ENCODE measurements around the gene ITGA1.

The ITGA1 gene

DNA sequence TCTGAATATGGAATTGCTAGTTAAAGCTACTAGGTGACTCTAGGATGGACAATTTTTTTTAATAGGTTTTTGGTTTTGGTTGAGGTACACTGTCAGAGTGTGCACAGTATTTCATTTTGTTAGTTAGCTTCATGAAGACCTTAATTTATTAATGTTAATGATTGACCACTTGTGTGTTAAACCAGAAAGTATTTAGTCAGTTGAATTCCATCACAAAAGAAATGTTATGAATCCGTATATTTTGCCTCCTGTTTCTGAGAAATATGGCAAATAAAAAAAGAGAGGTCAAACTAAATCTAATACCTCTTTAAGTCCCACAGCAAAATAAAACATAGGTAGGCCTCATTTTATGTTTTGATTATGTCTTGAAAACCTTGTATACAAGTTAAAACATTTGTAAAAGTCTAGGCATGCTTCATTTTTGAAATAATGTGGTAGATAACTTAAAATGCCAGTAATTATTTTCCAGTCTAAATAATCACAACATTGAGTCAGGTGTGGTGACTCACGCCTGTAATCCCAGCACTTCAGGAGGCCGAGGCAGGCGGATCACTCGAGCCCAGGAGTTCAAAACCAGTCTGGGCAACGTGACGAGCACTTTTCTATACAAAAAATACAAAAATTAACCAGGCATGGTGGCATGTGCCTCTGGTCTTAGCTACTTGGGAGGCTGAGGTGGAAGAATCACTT is 50.8 kb downstream of the ITGA1 start:
- no peaks in the 10 kb centered on the region for H3K36me3 ChIP-seq (ENCODE audit: low read depth)
- TF ChIP-seq CTCF (IDR thresholded peaks at IDR 0.05; ENCODE audit: poor library complexity, severe bottlenecking), result no peak
- ATAC-seq (ENCODE audit: low read depth) (no peak), DNase-seq (ENCODE audit: low spot score) (no peak)
- H3K9me3 ChIP-seq (ENCODE audit: severe bottlenecking), result no peaks in the 10 kb centered on the region
- H3K27me3 ChIP-seq (ENCODE audit: insufficient read depth, poor library complexity, severe bottlenecking), result no peaks in the 10 kb centered on the region
- H3K27ac ChIP-seq (ENCODE audit: poor library complexity, severe bottlenecking), result no peak overlapping the region
- H3K4me1 ChIP-seq (ENCODE audit: insufficient read depth, poor library complexity, severe bottlenecking), result peaks cover 14% of the 10 kb centered on the region
- H3K4me3 ChIP-seq (ENCODE audit: severe bottlenecking), result no peak overlapping the region

DNA sequence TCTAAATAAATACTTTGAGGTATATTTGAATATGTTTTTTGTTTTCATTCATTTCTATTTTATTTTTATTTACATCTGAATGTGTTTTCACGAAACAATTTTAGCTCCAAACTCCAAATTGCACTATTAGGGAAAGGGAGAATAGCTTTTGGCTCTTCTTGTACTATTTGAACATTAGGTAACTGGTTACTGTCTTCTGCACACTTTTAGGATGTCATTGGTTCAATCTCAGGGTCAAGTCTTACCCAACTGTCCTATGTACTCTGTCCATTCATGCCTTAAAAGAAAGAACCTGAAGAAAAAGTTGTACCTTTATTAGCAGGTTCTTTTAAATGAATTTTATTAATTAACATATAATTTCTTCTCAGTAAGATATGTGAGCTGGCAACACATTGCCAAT is 51.6 kb downstream of the ITGA1 start:
- Histone ChIP-seq H3K9me3 (ENCODE audit: severe bottlenecking) (no peaks in the 10 kb centered on the region), H3K4me1 (ENCODE audit: insufficient read depth, poor library complexity, severe bottlenecking) (peaks cover 14% of the 10 kb centered on the region), H3K27ac (ENCODE audit: poor library complexity, severe bottlenecking) (no peak overlapping the region), H3K27me3 (ENCODE audit: insufficient read depth, poor library complexity, severe bottlenecking) (no peaks in the 10 kb centered on the region), H3K4me3 (ENCODE audit: severe bottlenecking) (no peak overlapping the region), H3K36me3 (ENCODE audit: low read depth) (no peaks in the 10 kb centered on the region)
- DNase-seq (ENCODE audit: low spot score) (no peak), ATAC-seq (ENCODE audit: low read depth) (no peak)
- TF ChIP-seq CTCF (IDR thresholded peaks at IDR 0.05; ENCODE audit: poor library complexity, severe bottlenecking), result no peak

GRCh38 chr5:52840277-52841050 is 52.7 kb downstream of the ITGA1 start:
- H3K4me3 ChIP-seq (ENCODE audit: severe bottlenecking), result no peak overlapping the region
- no peak for DNase-seq (ENCODE audit: low spot score)
- H3K27ac ChIP-seq (ENCODE audit: poor library complexity, severe bottlenecking), result no peak overlapping the region

GRCh38 chr5:52841114-52841513 is 53.4 kb downstream of the ITGA1 start:
- H3K4me1 ChIP-seq (ENCODE audit: insufficient read depth, poor library complexity, severe bottlenecking), result peaks cover 22% of the 10 kb centered on the region
- ATAC-seq (ENCODE audit: low read depth), result no peak
- H3K27me3 ChIP-seq (ENCODE audit: insufficient read depth, poor library complexity, severe bottlenecking), result no peaks in the 10 kb centered on the region

More at GRCh38 chr5:52840277-52841050, 52.7 kb downstream of the ITGA1 start:
- H3K4me1 ChIP-seq (ENCODE audit: insufficient read depth, poor library complexity, severe bottlenecking), result peaks cover 22% of the 10 kb centered on the region
- ATAC-seq (ENCODE audit: low read depth), result no peak
- H3K9me3 ChIP-seq (ENCODE audit: severe bottlenecking), result no peaks in the 10 kb centered on the region
- H3K36me3 ChIP-seq (ENCODE audit: low read depth), result no peaks in the 10 kb centered on the region
- no peaks in the 10 kb centered on the region for H3K27me3 ChIP-seq (ENCODE audit: insufficient read depth, poor library complexity, severe bottlenecking)
- no peak for TF ChIP-seq CTCF (IDR thresholded peaks at IDR 0.05; ENCODE audit: poor library complexity, severe bottlenecking)

More at GRCh38 chr5:52841114-52841513, 53.4 kb downstream of the ITGA1 start:
- no peak overlapping the region for H3K27ac ChIP-seq (ENCODE audit: poor library complexity, severe bottlenecking)
- H3K36me3 ChIP-seq (ENCODE audit: low read depth), result no peaks in the 10 kb centered on the region
- H3K9me3 ChIP-seq (ENCODE audit: severe bottlenecking), result no peaks in the 10 kb centered on the region
- no peak for DNase-seq (ENCODE audit: low spot score)
- TF ChIP-seq CTCF (IDR thresholded peaks at IDR 0.05; ENCODE audit: poor library complexity, severe bottlenecking), result no peak
- no peak overlapping the region for H3K4me3 ChIP-seq (ENCODE audit: severe bottlenecking)

All from RWPE2 (cell line).